Endothelial cell (in vitro differentiated cells): ENCODE data around the gene HMGA1. TPM values are rescaled to one million over a fixed set of nuclear protein-coding genes. Genes with fewer than 3 reads are reported as not detected.

Experiments used
- DNase-seq: peaks from one replicate; pipeline ENCODE4 v3.0.0; 2021; ENCODE audit warnings: low spot score
- H3K27ac Mint-ChIP-seq: one replicate; pipeline ENCODE4 v1.8.0; 2021; ENCODE audit warnings: mixed read lengths, inconsistent platforms; ENCODE audit not compliant: unreplicated experiment
- H3K27me3 Mint-ChIP-seq: one replicate; pipeline ENCODE4 v1.8.0; 2021; ENCODE audit warnings: mild to moderate bottlenecking, moderate library complexity, mixed read lengths, inconsistent platforms; ENCODE audit not compliant: unreplicated experiment
- H3K36me3 Mint-ChIP-seq: one replicate; pipeline ENCODE4 v1.8.0; 2021; ENCODE audit warnings: mild to moderate bottlenecking, low read depth, mixed read lengths, inconsistent platforms; ENCODE audit not compliant: unreplicated experiment
- H3K4me1 Mint-ChIP-seq: one replicate; pipeline ENCODE4 v1.8.0; 2021; ENCODE audit warnings: mild to moderate bottlenecking, mixed read lengths, inconsistent platforms; ENCODE audit not compliant: unreplicated experiment
- H3K4me3 Mint-ChIP-seq: one replicate; pipeline ENCODE4 v1.8.0; 2021; ENCODE audit warnings: mild to moderate bottlenecking, mixed read lengths, inconsistent platforms; ENCODE audit not compliant: unreplicated experiment
- H3K9me3 Mint-ChIP-seq: one replicate; pipeline ENCODE4 v1.8.0; 2021; ENCODE audit warnings: mixed read lengths, inconsistent platforms; ENCODE audit not compliant: unreplicated experiment
- CTCF ChIP-seq: fragments of 200-600 bp; sonication (generic); IDR thresholded peaks from one replicate; pipeline ENCODE4 v1.5.0; 2021; ENCODE audit warnings: antibody characterized with exemption; ENCODE audit not compliant: unreplicated experiment
- total RNA-seq: library from RNA; stranded (reverse); fragmentation: NEBNext Ultra II Directional; extraction: Animal tissue kit (Norgen Biotek cat#: 25700); gene quantifications from one replicate; pipeline ENCODE4 v1.2.1, GENCODE V29; 2021; ENCODE audit not compliant: unreplicated experiment

HMGA1 gene
- total RNA-seq, 1 donor from 2014 or later, result 528 TPM

- Mint-ChIP-seq H3K4me1 (peaks cover 80% of the 10 kb centered on the region), H3K36me3 (peaks cover 27% of the 10 kb centered on the region), H3K27me3 (peaks cover 3% of the 10 kb centered on the region), H3K9me3 (no peaks in the 10 kb centered on the region), H3K27ac (no peak overlapping the region), H3K4me3 (no peak overlapping the region)
- TF ChIP-seq CTCF, result no peak
- no peak for DNase-seq
Measured at GRCh38 chr6:34277763-34278112, 41.1 kb downstream of the HMGA1 start.

GRCh38 chr6:34278833-34279232, 42.2 kb downstream of the HMGA1 start:
- peaks cover 3% of the 10 kb centered on the region for H3K27me3 Mint-ChIP-seq
- H3K36me3 Mint-ChIP-seq, result peaks cover 29% of the 10 kb centered on the region
- no peak overlapping the region for H3K27ac Mint-ChIP-seq
- no peak for TF ChIP-seq CTCF
- DNase-seq, result no peak
- H3K4me1 Mint-ChIP-seq, result peaks cover 76% of the 10 kb centered on the region
- H3K4me3 Mint-ChIP-seq, result peak overlapping the region; percentile 79
- no peaks in the 10 kb centered on the region for H3K9me3 Mint-ChIP-seq

GRCh38 chr6:34280216-34280615, 43.5 kb downstream of the HMGA1 start:
- H3K27me3 Mint-ChIP-seq, result no peaks in the 10 kb centered on the region
- H3K27ac Mint-ChIP-seq, result peak overlapping the region; percentile 82

DNA sequence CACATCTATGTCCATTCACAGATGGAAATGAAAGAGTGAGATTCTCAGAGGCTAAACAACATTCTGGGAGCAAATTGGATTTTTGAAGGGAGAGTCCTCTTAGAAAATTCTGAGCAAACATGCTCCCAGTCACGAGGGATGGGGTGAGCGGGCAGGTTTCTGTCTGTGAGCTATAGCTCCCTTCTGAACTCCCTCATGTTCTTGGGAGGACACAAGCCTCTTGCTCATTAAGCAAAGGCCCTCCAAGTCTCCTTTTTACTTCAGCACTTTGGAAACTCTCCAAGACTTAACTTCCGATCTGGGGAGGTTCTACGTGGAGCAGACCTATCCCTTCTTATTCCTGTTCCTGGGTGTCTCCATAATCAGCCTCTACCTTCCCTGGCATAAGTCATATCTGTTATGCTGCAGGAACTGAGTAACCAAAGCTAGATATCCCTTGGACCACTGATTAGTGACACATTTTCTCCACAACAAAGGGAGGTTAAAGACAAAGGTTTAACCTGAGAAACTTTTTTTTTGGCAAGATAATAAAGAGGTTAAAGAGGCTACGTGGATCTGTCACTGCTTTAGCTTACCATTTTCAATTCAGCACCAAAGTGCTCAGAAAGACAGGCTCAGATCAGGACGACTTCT, 45.1 kb downstream of the HMGA1 start:
- Mint-ChIP-seq H3K9me3 (no peaks in the 10 kb centered on the region), H3K27ac (no peak overlapping the region), H3K4me3 (no peak overlapping the region), H3K27me3 (peaks cover 4% of the 10 kb centered on the region), H3K36me3 (peaks cover 53% of the 10 kb centered on the region), H3K4me1 (peaks cover 67% of the 10 kb centered on the region)
- no peak for TF ChIP-seq CTCF
- DNase-seq, result no peak

More at GRCh38 chr6:34280216-34280615, 43.5 kb downstream of the HMGA1 start:
- no peaks in the 10 kb centered on the region for H3K9me3 Mint-ChIP-seq
- peaks cover 76% of the 10 kb centered on the region for H3K4me1 Mint-ChIP-seq
- H3K4me3 Mint-ChIP-seq, result peak overlapping the region; percentile 44
- TF ChIP-seq CTCF, result no peak
- DNase-seq, result no peak
- peaks cover 43% of the 10 kb centered on the region for H3K36me3 Mint-ChIP-seq

DNA sequence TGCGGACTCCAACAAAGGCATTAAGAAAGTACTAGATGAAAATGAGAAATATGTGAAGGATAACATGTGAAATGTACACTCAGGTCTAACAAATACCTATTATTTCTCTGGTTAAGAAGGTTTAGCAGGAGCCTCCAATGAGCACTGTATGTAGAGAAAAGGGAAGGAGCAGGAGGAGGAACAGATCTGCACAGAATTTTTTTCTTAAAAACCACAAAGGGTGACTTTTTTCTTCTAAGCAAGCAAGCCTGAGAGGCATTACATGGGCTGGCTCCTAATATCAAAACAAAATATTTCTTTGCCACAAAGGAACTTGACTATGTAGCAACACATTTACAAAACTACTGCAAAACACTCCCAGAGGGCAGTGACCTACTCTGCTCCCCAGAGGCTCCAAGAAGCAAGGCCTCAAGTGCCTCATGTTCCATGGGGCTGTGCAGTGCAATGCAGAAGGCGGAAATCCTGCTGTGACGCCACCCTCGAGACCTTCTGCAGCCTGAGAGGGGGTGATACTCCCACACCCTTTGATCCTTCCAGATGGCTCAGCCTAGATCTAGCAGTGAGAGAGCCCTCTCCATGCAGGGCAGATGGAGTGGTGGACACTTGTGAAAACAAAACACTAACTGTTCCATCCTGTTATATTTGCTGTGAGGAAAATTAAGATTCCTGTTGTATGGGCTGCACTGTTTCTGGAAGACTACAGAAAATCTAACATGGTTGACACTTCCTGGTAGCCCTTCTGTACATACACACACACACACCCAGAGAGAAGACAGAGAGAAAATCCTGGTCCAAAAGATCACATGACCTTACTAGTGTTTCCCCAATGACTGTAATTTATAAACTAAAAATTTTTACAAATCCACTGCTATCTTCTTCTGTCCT, 48.1 kb downstream of the HMGA1 start:
- Mint-ChIP-seq H3K9me3 (no peaks in the 10 kb centered on the region), H3K27ac (no peak overlapping the region), H3K27me3 (peaks cover 4% of the 10 kb centered on the region), H3K4me3 (peak overlapping the region; percentile 45), H3K4me1 (peaks cover 66% of the 10 kb centered on the region), H3K36me3 (peaks cover 36% of the 10 kb centered on the region)
- TF ChIP-seq CTCF, result no peak
- no peak for DNase-seq
